Measurements from ENCODE around the gene EDAR.

DNA sequence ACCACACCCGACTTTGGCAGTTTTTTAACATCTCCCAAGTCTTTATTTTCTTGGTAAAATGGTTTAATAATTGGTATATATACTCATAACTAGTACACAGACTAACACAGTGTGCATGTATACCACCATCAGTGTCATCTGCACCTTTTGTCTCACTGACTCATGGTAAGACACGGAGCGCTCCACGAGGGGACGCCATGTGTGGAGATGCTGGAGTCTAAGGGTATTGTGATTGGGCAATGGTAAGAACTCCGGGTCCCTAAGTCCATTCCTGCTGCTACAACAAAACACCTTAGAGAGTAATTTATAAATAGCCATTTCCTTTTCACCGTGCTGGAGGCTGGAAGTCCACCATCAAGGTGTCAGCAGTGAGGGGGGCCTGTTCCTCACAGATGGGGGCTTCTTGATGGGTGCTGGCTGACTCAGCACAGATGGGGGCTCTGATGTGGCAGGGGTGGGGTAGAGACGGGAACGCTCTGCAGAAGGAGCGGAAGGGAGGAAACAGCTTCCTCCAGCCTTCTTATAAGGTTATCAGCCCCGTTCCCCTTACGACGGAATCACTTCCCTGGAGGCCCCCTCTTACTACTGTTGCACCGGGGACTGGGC, 42.0 kb upstream of the EDAR start:
- TF ChIP-seq, protein P1, sequence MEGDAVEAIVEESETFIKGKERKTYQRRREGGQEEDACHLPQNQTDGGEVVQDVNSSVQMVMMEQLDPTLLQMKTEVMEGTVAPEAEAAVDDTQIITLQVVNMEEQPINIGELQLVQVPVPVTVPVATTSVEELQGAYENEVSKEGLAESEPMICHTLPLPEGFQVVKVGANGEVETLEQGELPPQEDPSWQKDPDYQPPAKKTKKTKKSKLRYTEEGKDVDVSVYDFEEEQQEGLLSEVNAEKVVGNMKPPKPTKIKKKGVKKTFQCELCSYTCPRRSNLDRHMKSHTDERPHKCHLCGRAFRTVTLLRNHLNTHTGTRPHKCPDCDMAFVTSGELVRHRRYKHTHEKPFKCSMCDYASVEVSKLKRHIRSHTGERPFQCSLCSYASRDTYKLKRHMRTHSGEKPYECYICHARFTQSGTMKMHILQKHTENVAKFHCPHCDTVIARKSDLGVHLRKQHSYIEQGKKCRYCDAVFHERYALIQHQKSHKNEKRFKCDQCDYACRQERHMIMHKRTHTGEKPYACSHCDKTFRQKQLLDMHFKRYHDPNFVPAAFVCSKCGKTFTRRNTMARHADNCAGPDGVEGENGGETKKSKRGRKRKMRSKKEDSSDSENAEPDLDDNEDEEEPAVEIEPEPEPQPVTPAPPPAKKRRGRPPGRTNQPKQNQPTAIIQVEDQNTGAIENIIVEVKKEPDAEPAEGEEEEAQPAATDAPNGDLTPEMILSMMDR (IDR thresholded peaks at IDR 0.05; ENCODE audit: insufficient read depth, low read depth, low read length), result no peak
- no peak for TF ChIP-seq EZH2 (IDR thresholded peaks at IDR 0.05; ENCODE audit: insufficient read depth, low read length)

Measured in astrocyte (in vitro differentiated cells and primary cell).